Renal cortical epithelial cell (primary cell): Measurements from ENCODE around the gene IMMP2L. TPM values are rescaled to one million over a fixed set of nuclear protein-coding genes. Genes with fewer than 3 reads are reported as not detected.

ENCODE experiments used
- DNase-seq: peaks from one replicate; pipeline ENCODE4 v3.0.0-alpha.2; 2011; ENCODE audit warnings: low read depth
- total RNA-seq: library from RNA; depleted of rRNA; stranded (reverse); fragments of >200 nt; gene quantifications from 2 replicates; pipeline ENCODE4 v1.2.3, GENCODE V29; 2014

Gene IMMP2L
- total RNA-seq, 1 donor from 2014 or later = 23.8 TPM

DNA sequence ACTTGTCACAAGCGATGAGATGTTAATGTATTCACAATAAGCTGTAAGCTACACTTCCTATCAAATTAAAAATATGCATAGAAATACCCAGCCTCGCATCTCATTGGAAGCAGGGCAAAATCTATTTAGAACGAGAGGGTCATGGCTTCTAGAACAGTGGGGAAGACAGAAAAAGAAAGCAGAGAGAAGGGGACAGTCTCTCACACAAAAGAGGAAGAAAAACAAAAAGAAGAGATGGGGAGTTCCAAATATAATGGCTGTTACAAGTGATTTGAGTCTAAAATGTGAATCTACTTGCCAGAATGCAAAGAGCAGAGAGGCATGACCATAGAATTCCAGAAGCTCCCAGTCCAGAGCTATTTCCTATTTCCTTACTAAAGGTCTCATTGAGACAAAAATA lies 457.6 kb downstream of the IMMP2L start:
- DNase-seq = no peak

DNA sequence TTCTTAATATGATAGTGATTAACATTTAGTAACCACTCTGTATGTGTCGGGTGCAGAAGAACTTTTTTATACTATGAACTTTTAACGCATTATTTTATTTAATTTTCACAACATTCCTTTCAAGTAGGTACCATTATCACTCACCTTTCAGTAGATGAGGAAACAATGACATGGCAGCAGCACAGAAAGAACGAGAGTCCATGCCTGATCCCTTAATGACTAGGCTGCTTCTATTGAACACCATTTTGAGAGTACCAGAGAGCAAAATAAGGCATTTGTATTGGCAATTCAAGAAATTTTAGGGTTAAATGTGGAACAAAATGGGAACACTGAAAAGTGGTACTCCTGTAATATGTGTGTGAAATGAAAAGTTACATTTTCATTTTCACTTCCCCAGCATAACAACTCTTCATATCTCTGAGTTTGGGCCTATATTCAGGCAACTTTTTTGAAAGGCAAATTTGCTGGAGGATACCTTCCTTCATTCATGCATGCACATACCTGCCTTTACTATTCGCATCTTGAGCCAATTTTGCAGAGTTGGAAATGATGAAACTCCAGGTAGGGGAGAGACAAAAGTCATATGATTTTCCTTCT lies 458.5 kb downstream of the IMMP2L start:
- no peak for DNase-seq

DNA sequence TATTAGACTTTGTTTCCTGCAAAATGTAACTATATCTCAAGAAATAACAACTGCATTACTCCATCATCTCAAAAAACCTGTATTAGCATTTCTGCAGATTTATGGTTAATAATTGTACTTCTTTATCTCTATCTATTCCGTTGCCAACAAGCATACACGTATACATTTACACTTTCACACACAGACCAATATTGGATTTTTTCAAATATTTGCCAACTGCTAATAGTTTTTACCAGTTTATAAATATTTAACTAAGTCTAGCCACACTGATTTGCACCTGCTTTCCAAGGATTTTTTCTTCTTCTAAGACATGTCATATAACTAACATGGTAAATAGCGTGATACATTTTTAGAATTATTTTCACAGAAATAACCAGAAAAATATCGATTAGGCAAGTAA lies 459.2 kb downstream of the IMMP2L start:
- DNase-seq = no peak

DNA sequence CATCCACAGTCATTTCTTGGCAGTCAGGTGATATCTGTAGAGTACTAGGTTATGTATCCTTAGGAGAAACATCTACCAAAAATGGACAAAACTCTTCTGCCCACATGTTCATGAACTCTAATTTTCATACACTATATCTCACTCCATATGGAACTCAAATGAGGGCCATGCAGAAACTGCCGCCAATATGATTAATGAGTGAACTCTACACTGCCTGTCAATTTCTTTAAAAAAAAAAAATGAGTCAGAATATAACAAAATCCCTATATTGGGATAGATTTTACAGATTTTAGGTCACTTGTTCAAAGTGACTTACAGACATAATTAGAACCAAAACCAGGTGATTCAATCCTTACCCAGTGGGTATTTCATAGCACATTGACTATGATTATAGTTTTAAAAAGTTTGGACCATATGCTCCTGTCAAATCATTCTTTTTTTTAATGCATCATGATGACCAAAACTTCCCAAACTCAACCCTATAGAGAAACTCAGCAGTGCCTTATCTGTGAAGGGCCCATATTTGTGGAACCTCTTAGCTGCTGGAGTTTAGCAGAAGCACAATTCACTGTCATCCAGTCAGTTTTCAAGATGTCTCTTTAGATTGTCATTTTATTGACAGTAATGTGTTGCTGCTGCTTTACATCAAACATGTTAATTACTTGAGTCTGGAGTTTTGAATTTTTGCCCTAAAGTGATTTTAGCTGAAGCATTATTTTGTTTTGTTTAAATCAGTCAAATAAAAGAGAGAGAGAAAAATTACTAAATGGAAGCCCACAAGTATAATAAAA lies 460.2 kb downstream of the IMMP2L start:
- no peak for DNase-seq

DNA sequence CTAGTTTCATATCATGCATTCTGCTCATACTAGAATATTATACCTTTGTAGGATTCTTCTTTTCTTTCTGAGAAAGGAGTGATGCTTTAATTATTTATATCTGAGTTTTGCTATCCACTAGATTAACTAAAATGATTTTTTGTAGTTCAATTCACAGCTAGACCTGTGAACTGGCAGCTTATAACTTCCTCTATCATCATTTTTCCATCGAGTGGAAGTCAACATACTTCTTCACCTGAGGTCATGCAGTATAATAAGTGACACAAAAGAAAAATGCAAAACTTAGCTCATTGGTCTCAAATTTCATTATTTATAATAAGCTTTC lies 463.4 kb downstream of the IMMP2L start:
- DNase-seq = no peak

DNA sequence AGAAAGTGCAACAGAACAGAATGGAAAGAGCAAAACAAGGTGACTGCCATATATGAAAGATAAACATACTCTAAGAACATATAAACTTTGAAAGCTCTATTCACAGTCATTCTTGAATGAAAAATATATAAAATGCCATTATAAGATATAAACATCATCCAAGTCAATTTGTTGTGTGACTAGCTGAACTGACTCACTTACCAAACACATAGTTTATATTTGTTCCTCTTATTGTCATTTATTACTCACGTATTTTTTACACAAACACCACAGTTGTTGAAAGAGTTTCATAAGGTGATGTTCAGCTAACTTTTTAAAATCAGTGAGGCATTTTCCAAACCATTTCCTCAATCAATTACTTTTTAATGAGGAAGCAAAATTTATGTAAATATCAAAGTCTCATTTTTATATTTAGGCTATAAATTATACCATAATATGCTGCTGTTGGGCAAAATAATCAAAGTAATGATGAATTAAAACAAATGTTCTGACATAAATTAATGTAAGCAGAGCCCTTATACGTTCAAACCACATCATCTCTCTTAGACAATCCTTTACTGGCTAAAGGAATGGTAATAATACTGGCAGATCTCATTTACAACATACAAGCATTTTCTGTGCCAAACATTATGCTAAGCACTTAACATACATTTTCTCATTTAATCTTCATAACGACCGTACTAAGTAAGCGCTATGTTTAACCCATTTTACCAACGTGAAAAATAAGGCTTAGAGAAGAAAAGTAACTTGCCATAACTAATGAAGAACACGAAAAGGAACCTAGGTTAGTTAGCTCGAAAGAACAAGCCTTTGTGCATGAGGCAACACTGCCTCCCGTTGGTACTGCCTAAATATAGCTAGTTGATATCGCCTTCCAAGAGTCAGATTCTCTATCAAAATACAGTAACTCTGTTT lies 464.0 kb downstream of the IMMP2L start:
- peak; percentile 20 for DNase-seq

DNA sequence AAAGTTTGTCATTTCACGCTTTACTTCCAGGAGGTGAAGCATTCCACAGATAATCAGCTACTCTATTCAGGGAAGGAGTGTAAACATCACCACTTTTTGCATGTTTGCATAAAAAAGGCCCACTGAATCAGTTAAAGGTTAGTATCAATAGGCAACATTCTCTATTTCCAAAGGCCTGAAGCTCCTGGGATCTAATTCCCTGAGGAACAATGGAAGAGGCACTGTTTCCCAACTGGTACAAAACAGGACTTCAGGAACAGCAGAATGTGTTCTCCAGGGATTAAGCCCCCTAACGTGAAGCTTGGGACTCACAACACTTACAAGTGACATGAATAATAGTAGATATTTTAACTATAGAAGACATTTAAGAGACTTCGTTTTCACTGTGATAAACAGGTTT lies 465.3 kb downstream of the IMMP2L start:
- no peak for DNase-seq

DNA sequence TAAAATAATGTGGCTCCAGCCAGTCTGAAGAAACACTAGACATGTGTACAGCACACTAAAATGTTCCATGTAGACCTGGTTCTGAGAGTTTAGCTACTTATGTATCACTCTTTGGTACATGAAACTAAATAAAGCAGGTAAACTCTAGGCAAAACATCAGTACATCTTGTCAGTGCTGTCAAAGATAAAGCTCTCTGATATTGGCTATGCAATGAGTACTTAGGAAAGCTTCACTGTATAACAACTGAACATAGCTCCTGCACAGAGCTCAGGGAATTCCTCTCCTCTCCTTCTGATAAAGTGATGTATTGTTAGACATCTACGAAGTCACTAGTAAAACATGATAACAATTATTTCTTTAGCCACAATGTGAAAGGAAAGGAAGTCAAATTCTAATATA lies 467.9 kb downstream of the IMMP2L start:
- no peak for DNase-seq

DNA sequence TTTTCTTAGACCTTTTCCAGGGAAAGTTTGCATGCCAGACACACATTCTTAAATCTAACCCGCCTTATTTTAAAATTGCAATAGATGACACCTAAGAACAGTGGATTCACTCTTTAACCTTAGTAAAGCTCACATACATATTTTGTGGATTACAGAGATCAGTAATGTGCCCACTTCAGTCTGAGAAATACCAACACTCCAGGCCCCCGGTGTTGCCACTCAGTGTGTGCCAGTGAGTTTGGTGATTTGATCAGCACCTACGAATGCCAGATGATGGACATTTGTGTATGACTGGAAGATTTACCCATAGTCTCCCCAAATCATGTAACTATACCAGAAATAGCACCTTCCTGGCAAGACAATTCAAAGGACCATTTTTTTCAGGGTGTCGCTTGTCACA lies 468.8 kb downstream of the IMMP2L start:
- no peak for DNase-seq

DNA sequence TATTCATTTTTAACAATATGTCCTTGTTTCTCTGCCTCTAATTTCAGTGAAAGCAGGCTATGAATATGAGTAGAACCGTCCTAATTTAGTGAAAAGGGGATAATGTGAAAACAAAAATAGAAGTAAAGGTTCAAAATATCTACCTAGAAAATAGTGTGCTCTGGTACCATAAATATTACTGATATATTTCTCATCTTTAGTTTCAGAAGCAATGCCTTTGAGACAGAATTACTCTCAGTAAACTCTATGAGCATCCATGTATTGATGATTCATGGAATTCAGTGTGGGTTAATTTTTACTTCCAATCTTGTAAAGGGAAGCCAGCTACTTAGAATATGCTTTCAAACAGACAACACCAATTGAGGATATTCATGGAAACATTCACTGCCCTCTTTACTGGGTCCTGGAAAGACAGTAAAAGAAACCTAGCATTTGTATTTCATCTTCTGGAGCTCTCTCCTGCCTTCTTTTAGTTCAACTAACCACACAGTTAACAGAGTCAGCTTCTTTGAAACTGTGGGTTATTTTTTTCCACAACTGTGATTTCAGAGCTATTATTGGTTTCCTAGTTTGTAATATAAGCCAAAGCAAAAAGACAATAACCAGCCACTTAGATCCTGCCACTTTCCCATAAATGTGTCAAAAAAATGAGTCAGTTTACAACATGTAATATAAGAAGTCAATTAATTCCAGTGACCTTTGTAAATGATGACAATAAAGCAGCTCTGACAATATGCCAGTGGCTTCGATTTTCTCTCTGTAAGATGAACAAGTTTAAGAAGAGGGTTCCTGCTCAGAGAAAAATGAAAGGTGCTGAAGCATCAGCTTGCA lies 469.7 kb downstream of the IMMP2L start:
- DNase-seq = peak; percentile 21

DNA sequence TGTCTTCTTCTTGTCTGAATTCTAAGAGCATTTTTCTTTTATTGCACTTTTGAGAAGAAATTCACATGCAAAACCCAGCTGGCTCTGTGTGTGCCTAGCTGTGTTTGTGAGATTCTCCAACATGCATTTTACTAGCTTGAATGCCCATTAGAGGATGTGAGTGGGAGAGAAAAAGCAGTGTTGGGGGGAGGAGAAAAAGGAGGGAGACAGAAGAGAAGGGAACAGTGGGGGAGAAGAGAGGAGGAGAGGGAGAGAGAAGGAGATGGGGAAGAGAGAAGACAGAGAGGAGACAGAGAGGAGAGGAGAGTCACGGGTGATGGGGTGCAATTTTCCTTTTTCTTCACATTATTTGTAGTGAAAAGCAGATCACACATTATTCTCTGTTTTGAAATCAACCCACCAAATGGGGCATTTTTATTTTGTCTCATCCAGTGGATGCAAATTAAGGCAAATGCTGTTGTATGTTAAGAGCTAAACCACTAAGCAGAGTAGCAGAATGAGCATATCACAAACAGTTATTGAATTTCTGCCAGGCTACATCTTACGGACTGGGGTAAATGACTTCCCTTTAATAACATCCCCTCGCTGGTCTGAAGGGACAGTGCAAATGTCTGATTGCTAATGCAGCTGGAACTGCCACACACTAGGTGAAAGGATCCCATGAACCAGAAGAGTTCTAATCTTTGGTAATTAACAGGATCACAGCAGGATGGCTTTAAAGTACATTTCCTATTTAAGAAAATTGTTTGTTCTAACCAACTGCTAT lies 470.5 kb downstream of the IMMP2L start:
- no peak for DNase-seq

DNA sequence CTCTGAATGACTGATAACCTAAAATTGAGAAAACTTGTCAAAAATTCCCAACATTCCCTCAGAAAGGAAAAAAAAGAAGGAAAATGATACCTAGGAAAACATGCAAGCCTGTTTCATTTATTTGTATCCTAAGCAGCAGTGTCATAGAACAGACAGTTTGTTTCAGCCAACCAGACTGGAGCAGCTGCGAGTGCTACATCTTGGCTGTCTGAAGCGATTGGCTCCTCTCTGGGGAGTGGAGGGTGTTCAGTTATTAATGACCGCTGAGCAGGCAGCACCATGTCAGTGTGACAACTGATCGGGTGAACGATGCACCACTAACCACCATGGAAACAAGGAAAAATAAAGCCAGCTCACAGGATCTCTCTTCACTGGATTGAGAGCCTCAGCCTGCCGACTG lies 471.4 kb downstream of the IMMP2L start, which contains the start of gene LRRN3:
Gene LRRN3 (plus strand): TSS at position 282 of the 400 bp plus-strand sequence. CDS start 31,646 bp downstream, outside the sequence.
- peak; percentile 69 for DNase-seq

DNA sequence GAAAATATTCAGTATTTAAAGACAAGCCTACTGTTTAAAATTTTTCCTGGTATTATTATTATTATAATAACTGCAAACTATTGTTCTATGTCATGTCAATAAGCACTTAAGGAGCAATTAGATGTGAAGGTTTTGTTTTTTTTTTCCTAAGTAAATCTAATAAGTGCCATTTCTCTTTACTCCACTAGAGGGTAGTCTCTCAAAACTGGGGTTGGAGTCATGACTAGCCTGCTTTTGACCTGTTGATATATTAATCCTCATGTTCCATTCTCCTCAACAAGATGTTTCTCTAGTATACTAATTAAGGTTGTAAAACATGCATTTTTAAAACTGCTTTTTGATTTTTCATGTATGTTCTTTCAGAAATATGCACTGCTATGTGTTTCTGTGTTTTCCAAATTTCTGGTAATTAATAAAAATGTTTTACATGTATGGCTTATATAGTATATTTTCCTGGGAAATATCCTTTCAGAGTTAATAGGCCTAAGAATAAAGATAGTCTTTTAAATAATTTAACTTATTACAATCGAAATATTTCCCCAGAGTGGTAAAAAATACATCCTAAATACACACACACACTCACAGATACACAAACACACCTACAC lies 472.4 kb downstream of the IMMP2L start:
- DNase-seq = peak; percentile 71

DNA sequence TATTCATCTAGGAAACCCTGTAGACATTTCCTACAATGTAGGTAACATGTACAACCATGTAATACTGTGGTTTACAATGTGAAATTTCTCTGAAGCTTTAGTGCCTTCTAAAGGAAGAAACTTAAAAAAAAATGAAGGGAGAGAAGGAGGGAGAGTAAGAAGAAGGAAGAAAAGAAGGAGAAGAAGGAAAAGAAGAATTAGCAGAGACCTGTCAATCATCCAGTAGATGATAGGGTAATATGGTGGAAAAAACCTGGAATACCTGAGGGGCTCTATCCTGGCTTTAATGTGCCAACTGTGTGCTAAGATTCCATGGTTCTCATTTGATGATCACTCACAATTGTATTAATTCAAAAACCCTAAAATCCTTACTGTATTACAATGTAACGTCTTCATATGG lies 474.0 kb downstream of the IMMP2L start:
- DNase-seq = no peak

DNA sequence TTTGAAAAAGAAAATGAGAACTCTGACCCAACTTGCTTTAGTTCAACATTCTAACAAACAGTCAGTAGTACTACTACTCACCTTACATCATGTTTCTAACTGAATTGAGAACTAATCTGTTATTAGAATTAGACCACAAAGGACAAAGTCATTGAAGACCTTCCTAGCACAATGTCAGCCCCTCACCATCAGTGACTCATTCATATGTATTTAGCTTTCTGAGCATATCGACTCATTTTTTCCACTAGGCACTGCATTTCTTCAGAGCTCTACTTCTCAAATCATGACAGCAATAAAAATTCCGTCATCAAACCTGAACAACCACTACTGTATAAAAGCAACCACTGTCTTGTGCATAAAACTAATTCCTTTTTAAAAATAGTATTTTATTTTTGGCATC lies 475.8 kb downstream of the IMMP2L start:
- DNase-seq = no peak

DNA sequence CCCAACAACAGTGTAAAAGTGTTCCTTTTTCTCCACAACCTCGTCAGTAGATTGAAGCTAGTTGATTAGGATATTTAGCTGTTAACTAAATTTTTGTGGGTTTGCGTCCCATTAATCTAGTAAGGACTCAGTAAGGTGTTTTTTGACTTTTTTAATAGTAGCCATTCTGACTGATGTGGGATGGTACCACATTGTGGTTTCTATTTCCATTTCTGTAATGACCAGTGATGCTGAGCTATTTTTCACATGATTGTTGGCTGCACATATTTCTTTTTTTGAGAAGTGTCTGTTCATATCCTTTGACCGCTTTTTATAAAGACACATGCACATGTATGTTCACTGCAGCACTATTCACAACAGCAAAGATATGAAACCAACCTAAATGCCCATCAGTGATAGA lies 476.9 kb downstream of the IMMP2L start:
- DNase-seq = no peak

DNA sequence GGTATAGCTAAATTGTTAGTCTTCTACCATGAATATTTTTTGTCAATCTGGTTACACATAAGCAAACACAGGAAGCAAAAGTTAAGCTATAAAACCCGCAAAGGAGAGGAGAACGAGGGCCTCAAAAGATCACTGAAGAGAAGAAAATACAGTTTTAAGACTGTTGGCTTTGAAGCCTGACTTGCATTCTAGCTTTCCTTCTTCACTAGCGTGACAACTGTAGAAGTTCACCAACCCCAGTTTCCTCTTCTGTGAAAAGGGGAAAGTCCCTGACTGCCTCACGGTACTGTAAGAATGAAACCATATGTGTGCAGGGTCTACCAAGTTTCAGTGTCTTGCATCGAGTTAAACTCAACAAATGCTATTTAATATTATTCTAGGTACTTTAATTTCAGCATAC lies 478.9 kb downstream of the IMMP2L start:
- no peak for DNase-seq

DNA sequence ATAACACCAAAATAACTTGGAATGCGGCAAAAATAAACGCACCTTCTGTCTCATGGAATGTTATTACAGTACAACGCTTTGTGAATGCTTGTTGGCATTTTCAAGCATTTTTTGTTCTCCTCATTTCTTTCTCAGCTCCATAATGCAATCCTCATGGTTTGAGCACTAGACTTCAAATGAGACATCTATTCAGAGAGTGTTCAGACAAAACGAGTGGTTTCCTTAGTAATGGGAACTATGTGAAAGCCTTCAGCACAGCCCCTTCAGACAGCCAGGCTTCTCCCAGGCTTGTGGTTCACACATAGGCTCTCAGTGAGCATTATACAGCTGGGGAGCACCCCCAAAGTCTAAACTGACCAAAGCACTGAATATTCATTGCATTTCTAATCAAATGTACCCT lies 479.9 kb downstream of the IMMP2L start:
- DNase-seq = no peak

DNA sequence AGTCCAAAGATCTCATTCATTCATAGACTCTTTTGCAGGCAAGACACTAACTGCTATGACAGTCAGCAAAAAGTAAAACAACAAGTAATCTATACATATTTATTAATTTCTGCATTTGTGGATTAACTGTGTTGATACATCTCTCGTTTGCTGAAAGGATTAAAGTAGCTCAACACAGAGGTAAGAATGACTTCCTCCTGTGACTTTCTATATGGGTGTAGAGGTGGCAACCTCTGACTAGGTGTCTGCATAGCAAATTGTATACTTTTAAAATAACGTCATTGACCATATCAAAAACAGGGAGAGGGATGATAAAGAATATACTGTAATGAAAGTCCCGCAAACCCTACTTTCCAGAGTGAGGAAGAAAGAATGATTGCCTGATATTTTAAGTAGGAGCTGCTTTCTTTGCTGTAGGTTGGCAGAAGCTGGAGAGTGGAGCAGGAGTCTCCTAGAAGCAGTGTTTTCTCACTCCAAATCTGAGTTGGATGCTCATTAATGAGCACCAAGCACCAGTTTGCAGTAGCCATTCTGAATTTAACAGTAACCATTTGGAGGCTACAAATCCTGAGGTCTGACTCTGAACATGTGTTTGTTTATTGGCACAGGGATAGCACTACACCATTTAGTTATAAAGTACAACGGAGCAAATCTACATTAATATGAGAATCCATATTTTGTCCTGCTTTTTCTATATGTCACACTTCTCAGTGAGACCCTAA lies 480.6 kb downstream of the IMMP2L start:
- no peak for DNase-seq
